K562 (cell line): ENCODE measurements around the gene ZBTB46. TPM values are rescaled to one million over a fixed set of nuclear protein-coding genes. Genes with fewer than 3 reads are reported as not detected.
A peak's percentile ranks its signal among the peaks of the same experiment; 100 is the strongest.

Source experiments
- ARNT ChIP-seq, 2 experiments: fragments of 450-650 bp; IDR thresholded peaks; 2 replicates each; pipeline ENCODE4 v1.6.1; 2016; ENCODE audit warnings: mild to moderate bottlenecking in 1 of 2
- BRD4 ChIP-seq: fragments of 200-600 bp; sonication (generic); IDR thresholded peaks from 2 replicates; pipeline ENCODE4 v1.6.1; 2017; ENCODE audit warnings: inconsistent platforms
- ETS1 ChIP-seq: conservative IDR thresholded peaks from 2 replicates; pipeline ENCODE4 v1.6.1; 2011; ENCODE audit warnings: low read depth, mild to moderate bottlenecking, low read length; ENCODE audit not compliant: control insufficient read depth
- HDAC6 ChIP-seq: IDR thresholded peaks from 2 replicates; pipeline ENCODE4 v1.6.1; 2012; ENCODE audit warnings: low read depth, mild to moderate bottlenecking, control low read depth, inconsistent platforms, low read length, moderate library complexity
- NR3C1 ChIP-seq: sonication (generic); formaldehyde crosslinking; IDR thresholded peaks from 2 replicates; pipeline ENCODE4 v1.8.1; 2022; ENCODE audit warnings: missing genetic modification reagents
- RB1 ChIP-seq: fragments of 450-650 bp; IDR thresholded peaks from 2 replicates; pipeline ENCODE4 v1.6.1; 2017; ENCODE audit warnings: low read depth, mild to moderate bottlenecking
- RBBP5 ChIP-seq: fragments of 200-600 bp; sonication (generic); IDR thresholded peaks from 2 replicates; pipeline ENCODE4 v1.6.1; 2012; ENCODE audit warnings: borderline replicate concordance, mild to moderate bottlenecking, low read length, control low read depth, inconsistent platforms; ENCODE audit not compliant: insufficient read depth, poor library complexity, severe bottlenecking
- RERE ChIP-seq: sonication (generic); formaldehyde crosslinking; IDR thresholded peaks from 2 replicates; pipeline ENCODE4 v1.8.0; 2023; ENCODE audit warnings: missing genetic modification reagents, mild to moderate bottlenecking, borderline replicate concordance
- ZBTB33 ChIP-seq: sonication (generic); formaldehyde crosslinking; IDR thresholded peaks from 2 replicates; pipeline ENCODE4 v1.8.1; 2023; ENCODE audit warnings: mild to moderate bottlenecking, missing genetic modification reagents
- ZFX ChIP-seq: sonication (generic); formaldehyde crosslinking; IDR thresholded peaks from 2 replicates; pipeline ENCODE4 v1.8.0; 2022; ENCODE audit warnings: mild to moderate bottlenecking, missing genetic modification reagents, moderate library complexity
- ZNF174 ChIP-seq: fragments of 250-450 bp; sonication (Bioruptor Pico); IDR thresholded peaks from 2 replicates; pipeline ENCODE4 v1.4.0; 2020; ENCODE audit warnings: mild to moderate bottlenecking
- ZNF274 ChIP-seq: IDR thresholded peaks from 2 replicates; pipeline ENCODE4 v1.6.1; 2011; ENCODE audit warnings: low read depth, mild to moderate bottlenecking, low read length, moderate library complexity, borderline replicate concordance
- ZNF584 ChIP-seq: fragments of 200-800 bp; sonication (Bioruptor generic); IDR thresholded peaks from 2 replicates; pipeline ENCODE4 v1.6.1; 2016; ENCODE audit warnings: low read depth, mild to moderate bottlenecking, missing genetic modification characterization, missing compliant biosample characterization
- ZNF785 ChIP-seq: fragments of 250-450 bp; sonication (Bioruptor Pico); IDR thresholded peaks from 2 replicates; pipeline ENCODE4 v1.4.0; 2020; ENCODE audit warnings: mild to moderate bottlenecking
- polyA plus RNA-seq, 8 experiments: library from polyadenylated mRNA; depleted of rRNA in 4 of 8; stranded (reverse) in 5 of 8; unstranded in 3 of 8; fragments of >200 nt; fragmentation: Nextera tagmentation in 2 of 8; fragmentation: Illumina TruSeq in 1 of 8; extraction: Ambion mirVana in 2 of 8; extraction: Trizol in 1 of 8; gene quantifications; 2 replicates each; pipeline versions ENCODE4 v1.2.1 to v1.2.3, GENCODE V29; 2011 to 2014; ENCODE audit warnings: inconsistent platforms in 1 of 8, missing spikeins in 1 of 8
- total RNA-seq, 7 experiments: library from RNA; depleted of rRNA in 6 of 7; stranded (reverse); fragments of >200 nt in 6 of 7; fragmentation: Illumina TruSeq in 2 of 7; extraction: Trizol in 2 of 7; gene quantifications; 2 replicates each; pipeline versions ENCODE4 v1.2.1 to v1.2.3, GENCODE V29; 2011 to 2021; ENCODE audit warnings: low replicate concordance in 1 of 7
- TF ChIP-seq, protein P1 (sequence below): sonication (generic); formaldehyde crosslinking; IDR thresholded peaks from 2 replicates; pipeline ENCODE4 v1.8.0; 2022; ENCODE audit warnings: mild to moderate bottlenecking, low read depth, missing genetic modification reagents
- TF ChIP-seq, protein P2 (sequence below): sonication (generic); formaldehyde crosslinking; IDR thresholded peaks from 2 replicates; pipeline ENCODE4 v1.9.0; 2022; ENCODE audit warnings: mild to moderate bottlenecking, missing genetic modification reagents

The ZBTB46 gene
- total and polyA plus RNA-seq, 9 of the 15 experiments (the other 6 are each of a cell fraction or from before 2014, with no cell fraction given): 0.29 to 4.1 (median 1.1) TPM

DNA sequence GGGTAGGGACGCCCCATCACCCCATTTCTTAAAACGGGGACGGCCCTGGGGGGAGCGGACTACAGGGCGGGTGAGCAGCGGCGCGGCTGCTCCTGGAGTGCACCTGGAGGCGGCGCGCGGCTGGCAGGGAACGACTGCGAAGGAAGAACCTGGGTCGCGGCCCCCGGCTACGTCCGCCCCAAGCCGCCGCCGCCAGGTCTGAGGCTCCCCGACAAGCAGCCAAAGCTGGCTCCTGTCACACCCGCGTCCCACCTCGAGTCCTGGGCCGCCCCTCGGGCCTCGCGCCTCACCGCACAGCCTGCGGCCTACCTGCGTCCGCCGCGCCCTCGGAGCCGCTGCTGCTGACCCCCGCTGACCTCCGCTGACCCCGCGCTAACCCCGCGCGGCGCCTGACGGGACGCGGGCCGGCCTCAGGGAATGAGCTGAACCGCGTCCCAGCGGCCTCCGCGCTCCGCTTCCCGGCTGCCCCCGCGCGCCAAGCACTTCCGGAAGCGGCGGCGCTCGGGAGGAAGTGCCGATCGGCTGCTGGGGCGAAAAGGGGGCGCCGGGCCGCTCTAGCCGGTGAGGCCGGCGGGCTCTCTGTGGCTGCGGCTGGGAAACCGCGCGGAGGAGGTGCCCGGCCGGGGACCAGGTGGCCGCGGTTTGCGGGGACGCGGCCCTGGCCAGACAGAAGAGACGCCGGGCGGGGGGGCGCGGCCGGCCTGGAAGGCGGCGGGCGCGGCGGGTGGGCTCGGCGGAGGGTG, 123.3 kb downstream of the ZBTB46 start, which contains the start of the genes ARFRP1 and ZGPAT (continued):
- TF ChIP-seq ETS1 (peak; percentile 74), ARNT (IDR thresholded peaks at IDR 0.05) (no peak), RBBP5 (peak; percentile 95), ZNF174 (CRISPR knock-in tag) (0 out of 2 replicates have a peak, but pooled peaks have one; percentile 12), ZFX (CRISPR knock-in tag) (peak; percentile 100), HDAC6 (no peak), BRD4 (peak; percentile 89; the same call in 1 of the 2 replicates), ZNF584 (CRISPR knock-in tag) (peak; percentile 84; the same call in 1 of the 2 replicates), NR3C1 (peak; percentile 77; the same call in 1 of the 2 replicates), RB1 (peak; percentile 92), ZNF785 (CRISPR knock-in tag) (no peak), RERE (CRISPR knock-in tag) (0 out of 2 replicates have a peak, but pooled peaks have one; percentile 68), ZNF274 (no peak), ZBTB33 (CRISPR knock-in tag) (peak; percentile 66)
- TF ChIP-seq, protein P1, sequence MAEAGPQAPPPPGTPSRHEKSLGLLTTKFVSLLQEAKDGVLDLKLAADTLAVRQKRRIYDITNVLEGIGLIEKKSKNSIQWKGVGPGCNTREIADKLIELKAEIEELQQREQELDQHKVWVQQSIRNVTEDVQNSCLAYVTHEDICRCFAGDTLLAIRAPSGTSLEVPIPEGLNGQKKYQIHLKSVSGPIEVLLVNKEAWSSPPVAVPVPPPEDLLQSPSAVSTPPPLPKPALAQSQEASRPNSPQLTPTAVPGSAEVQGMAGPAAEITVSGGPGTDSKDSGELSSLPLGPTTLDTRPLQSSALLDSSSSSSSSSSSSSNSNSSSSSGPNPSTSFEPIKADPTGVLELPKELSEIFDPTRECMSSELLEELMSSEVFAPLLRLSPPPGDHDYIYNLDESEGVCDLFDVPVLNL (CRISPR knock-in tag): peak; percentile 77; the same call in 1 of the 2 replicates
- TF ChIP-seq, protein P2, sequence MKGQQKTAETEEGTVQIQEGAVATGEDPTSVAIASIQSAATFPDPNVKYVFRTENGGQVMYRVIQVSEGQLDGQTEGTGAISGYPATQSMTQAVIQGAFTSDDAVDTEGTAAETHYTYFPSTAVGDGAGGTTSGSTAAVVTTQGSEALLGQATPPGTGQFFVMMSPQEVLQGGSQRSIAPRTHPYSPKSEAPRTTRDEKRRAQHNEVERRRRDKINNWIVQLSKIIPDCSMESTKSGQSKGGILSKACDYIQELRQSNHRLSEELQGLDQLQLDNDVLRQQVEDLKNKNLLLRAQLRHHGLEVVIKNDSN: peak; percentile 52; the same call in 1 of the 2 replicates
